Heart left ventricle (tissue), 13 donors: Measurements from ENCODE around the gene CLN6.

Experiments
- CTCF ChIP-seq, 12 donors: fragments of 200-600 bp; sonication (generic) in 4 of 12; IDR thresholded peaks; one replicate each; pipeline versions ENCODE4 v1.5.0 to v1.8.0; 2018 to 2022; ENCODE audit warnings: antibody characterized with exemption in 12 of 12, mild to moderate bottlenecking in 5 of 12
- POLR2A ChIP-seq, 2 donors: fragments of 450-650 bp; IDR thresholded peaks; one replicate each; pipeline ENCODE4 v1.6.1; 2017; ENCODE audit warnings: antibody characterized with exemption in 2 of 2, mild to moderate bottlenecking in 2 of 2, moderate library complexity in 2 of 2
- donor health status: ischemic (EF 13 %, LVEDD 7.1; RV severe dilation, severe dysfunction).
- donor health status: DM: no; HTN: yes; CAD: no.
- donor health status: DM: no; HTN: no; CAD: no.
- donor health status: ischemic (EF 25% LVEDD 6.9; RV normal size, moderate dysfunction).
- donor health status: ischemic (EF 25% LVEDD 5.7; RV mildly dilated, moderate dysfunction).
- donor health status: ischemic (EF 35%, LVEDD 5.7; RV mildly dilated, moderate dysfunction).
- donor health status: nonischemic (EF 11% LVEDD 7.7; RV severe dilation, severe dysfunction).
- donor health status: DM: yes; HTN: yes; CAD: no.
- donor health status: PGD.
- donor health status: ischemic (EF 29% LVEDD 5.4; RV normal size, mild dysfunction).
- donor health status: nonischemic (EF 23%, LVEDD 6.1; RV moderate dilation, normal function).

GRCh38 chr15:68177742-68178141 lies 51.8 kb downstream of the CLN6 start:
- TF ChIP-seq CTCF (IDR thresholded peaks at IDR 0.05) (no peak), POLR2A (IDR thresholded peaks at IDR 0.05) (no peak)
